HG02973 (cell line): Measurements from ENCODE around the gene GALM.
"Not testable (repeated sequence)": the region's sequence is repeated elsewhere in the genome, so short reads cannot be mapped to it uniquely, and the experiment has no call there.

Experiments used
- ATAC-seq: cut with Tn5 transposase; IDR thresholded peaks from one replicate; pipeline ENCODE4 v1.9.1; 2021; ENCODE audit warnings: moderate library complexity; ENCODE audit not compliant: unreplicated experiment

GALM gene

DNA sequence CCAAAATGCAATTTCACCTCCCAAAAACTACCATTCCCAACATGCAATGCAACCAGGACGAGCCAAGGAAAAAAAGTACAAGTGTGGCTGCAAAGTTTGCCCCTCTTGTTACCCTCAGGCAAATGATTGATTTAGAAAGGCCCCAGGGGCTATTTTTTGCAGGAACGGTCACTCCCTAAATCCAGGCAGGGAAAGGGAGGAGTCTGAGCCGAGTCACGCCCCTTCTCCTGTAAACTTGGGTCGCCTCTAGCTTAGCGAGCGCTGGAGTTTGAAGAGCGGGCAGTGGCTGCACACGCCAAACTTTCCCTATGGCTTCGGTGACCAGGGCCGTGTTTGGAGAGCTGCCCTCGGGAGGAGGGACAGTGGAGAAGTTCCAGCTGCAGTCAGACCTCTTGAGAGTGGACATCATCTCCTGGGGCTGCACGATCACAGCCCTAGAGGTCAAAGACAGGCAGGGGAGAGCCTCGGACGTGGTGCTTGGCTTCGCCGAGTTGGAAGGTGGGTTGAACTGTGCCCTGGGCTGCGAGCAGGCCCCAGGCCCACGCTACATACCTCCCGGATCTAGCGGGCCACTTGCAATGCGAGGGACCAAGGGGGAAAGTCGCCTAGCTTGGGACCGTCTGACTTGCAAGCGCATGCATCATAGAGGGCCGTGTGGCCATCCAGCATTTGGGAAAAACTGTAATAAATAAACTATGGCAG is at the start of gene GALM:
Gene GALM, plus strand, starts transcription at position 261 of the 702 bp plus-strand sequence. Its CDS starts 48 bp downstream, at position 309.
- ATAC-seq: no peak

DNA sequence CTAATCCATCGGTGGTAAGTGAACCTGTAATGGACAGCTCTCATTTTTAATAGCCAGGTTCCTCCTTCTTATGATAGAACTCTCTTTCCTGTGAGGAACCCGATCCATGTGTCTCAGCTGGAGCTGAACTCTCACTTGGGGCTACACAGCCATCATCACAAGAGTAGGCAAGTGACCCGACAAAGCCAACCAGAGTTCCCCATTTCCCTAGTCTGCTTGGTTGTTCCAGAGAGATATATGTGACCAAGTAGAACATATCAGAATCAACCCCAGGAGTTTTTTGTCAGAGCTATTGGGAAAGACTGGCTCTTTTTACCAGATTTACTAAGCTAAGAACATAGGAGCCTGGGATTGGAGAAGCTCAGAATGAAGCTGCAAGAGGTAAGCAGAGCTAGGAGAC is 48.6 kb upstream of the GALM start:
- no peak for ATAC-seq

DNA sequence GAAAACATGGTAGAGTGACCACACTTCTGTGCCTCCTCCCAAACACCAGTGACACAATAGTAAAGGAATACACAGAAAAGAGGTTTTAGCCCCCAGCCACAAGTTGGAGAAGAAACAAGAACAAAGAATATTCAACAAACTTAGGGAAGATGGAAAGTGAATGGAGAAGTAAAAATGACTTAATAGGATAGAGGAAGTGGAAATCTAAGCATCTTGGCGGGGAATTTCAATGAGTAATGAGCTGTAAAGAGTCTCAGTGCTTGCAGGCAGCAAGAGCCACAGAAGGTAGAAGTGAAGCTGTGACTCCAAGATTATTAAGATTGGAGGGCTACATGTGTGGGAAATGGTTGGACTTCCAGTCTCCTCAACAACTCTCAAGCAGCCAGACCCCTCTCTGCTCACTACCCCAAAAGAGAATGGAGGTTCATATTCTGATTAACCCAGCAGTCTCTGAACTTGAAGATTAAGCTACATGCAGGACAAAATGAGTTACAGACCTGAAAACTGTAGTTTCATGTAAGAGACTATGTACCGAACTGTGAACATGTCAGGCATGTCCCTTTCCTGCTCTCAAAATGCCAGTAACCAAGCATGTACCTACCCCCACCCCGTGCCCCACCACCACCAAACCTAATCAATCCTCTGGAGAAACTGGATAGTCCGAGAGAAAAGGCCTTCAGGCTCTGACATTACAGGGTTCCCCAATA is 46.3 kb upstream of the GALM start:
- ATAC-seq: no peak

DNA sequence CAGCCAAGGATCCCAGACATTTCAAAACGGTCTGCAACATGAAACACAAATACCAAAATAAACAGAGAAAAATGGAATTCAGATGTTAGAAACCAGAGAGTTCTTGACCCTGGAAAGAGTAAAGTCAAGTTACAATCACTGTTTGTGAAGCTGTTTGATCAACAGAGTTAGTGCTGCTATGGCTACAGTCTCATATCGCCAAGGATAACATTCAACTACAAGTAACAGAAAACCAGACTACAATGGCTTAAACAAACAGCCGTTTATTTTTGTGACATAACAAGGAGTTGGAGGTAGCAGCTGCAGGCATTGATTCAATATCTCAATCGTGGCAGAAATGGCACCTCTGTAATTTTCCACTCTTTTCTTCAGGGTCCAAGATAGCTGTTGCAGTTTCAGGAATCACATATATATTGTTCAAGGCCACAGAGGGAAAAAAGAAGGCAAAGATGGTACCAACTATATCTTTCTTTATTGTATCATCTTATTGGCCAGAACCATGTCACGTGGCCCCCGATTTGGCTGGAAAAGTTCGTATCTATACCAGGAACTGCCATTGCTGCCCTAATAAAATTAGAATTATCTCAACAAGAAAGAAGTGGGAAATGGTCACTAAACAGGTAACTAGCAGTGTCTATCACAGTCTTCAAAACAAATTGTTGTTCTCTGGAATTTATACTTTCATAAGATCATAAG is 45.5 kb upstream of the GALM start:
- no peak for ATAC-seq

DNA sequence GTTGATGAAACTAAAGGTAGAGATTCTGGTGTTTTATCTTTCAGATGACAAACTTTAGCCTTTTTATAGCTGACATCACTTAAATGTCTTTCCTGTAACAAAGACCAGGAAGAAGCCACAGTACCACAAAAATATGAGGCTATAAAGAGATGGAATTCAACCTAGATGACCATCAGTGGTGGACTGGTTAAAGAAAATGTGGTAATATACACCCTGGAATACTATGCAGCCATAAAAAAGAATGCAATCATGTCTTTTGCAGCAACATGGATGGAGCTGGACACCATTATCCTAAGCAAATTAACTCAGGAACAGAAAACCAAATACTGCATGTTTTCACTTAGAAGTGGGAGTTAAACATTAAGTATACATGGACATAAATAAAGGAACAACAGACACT is 44.9 kb upstream of the GALM start:
- no peak for ATAC-seq

DNA sequence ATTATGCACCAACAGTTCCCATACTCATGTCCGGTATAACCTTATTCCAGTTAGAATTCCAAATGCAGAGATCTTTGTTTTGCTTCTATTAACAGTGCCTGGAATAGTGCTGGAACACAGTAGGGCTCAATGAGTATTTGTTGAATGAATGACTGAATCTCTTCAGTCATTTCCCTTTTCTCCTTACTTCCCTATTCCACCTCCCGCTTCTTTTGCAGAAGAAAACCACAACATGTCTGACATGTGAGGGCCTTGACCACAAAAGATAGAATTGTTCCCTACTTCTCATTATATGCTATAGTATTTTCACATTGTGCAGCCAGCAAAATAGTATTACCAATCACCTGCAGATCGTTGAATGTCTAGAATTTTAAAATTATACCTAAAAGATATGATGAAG is 43.7 kb upstream of the GALM start:
- ATAC-seq: no peak

DNA sequence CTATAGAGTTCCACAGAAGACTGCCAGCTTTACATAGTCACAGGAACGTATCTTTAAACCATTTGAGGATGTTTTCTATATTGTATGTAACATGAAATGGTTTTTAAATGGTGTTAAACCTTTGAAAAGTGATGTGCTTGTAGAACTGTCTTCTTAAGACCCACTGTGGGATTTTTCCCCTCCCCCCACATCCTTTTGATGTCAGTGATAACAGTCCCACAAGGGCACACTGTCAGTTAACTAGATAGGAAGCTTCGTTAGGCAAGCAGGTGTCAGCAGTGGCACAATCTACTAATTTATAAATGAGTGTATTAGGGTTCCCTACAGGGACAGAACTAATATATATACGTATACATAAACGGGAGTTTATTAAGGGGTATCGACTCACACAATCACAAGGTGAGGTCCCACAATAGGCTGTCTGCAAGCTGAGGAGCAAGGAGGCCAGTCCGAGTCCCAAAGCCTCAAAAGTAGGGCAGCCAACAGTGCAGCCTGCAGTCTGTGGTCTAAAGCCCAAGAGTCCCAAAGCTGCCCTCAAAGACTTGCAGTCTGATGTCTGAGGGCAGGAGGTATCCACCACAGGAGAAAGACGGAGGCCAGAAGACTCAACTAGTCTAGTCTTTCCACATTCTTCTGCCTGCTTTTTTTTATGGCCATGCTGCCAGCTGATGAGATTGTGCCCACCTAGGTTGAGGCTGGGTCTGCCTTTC is 39.4 kb upstream of the GALM start:
- no peak for ATAC-seq

DNA sequence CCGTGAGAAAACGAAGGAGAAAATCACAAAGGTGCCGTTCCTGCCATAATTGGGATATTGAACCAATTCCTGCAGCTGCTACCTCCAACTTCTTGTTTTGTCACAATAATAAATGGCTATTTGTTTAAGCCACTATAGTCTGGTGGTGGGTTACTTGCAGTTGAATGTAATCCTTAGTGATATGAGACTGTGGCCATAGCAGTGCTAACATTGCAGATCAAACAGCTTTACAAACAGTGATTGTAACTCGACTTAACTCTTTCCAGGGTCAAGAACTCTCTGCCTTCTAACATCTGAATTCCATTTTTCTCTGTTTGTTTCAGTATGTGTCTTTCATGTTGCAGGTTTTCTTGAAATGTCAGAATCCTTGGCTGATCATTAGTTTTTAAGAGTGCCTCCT is 38.5 kb upstream of the GALM start:
- no peak for ATAC-seq

DNA sequence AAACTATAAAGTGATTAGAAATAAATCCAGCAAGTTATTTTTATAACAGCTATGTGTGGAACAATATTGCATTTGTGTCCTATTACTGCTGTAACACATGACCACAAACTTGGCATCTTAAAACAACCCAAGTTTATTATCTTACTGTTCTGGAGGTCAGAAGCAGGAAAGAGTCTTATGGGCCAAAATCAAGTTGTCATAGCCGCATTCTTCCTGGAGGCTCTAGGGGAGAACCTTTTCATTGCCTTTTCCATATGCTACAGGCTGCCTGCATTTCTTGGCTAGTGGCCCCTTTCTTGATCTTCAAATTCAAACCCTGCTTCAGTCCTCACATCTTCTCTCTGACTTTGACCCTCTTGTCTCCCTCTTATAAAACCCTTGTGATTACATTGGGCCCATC is 36.2 kb upstream of the GALM start:
- ATAC-seq: no peak

DNA sequence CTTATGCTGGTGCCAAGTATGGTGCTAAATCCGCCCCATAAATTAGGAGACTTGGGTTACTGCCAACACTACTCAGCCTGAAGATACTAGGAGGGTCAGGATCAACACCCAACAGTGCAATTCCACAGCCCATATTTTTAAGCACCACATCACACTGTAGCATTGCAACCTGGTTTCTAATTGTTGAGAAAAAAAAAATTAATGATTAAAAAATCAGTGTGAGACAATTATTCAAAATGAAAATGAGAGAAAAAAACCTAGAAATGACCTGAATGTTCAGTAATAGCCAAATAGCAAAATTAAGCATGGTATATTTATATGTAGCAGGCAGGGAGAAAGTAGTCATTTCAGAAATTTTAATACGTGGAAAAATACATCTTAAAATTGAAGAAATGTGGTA is 33.9 kb upstream of the GALM start:
- ATAC-seq: no peak

DNA sequence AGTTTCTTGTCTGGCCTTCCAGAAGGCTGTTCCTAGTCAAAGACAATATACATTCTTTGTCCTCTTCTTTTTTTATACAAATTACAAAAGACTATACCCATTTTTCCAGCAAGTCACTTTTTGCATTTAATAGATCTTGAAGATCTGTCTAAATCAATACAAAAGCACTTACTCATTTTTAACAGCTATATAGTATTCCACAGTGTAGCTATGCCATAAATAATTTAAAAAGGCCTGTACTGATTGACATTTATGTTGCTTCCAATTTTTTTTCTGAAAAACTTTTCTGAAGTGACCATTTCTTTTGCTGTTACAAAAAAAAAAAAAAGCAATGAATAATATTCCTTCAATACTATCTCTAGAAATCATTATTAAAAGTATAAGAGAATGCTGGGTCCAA is 32.9 kb upstream of the GALM start:
- ATAC-seq: no peak

DNA sequence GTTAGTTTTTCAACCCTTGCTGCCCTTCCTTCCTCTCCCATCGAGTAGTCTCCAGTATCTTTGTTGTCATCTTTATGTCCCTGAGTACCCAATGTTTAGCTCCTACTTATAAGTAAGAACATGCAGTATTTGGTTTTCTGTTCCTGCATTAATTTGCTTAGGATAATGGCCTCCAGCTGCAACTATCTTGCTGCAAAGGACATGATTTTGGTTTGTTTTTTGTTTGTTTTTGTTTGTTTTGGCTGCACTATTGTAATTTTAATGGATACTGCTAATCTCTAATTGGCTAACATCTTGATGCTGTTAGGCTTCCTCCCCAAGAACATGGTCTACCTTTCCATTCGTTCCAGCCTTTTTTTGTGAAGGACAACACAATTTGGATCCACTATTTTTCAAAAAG is 32.0 kb upstream of the GALM start:
- ATAC-seq: no peak

DNA sequence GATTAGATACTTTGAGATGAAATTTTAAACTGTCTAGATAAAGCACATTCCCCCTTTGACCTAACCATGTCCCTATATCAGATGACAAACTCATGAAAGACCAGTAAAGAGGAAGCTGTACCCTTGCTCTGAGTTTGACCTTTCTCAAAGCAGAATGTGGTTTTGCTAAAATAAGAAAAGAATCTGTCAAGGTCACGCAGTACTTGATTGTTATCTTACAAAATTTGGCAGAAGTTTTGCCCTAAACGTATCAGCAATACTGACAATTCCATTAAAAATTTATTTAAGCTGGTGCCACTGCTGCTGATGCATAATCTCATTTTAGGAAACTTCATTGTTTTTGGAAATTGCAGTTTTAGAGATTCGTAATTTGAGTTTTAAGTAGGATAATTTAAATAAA is 31.2 kb upstream of the GALM start:
- peak; percentile 71 for ATAC-seq

DNA sequence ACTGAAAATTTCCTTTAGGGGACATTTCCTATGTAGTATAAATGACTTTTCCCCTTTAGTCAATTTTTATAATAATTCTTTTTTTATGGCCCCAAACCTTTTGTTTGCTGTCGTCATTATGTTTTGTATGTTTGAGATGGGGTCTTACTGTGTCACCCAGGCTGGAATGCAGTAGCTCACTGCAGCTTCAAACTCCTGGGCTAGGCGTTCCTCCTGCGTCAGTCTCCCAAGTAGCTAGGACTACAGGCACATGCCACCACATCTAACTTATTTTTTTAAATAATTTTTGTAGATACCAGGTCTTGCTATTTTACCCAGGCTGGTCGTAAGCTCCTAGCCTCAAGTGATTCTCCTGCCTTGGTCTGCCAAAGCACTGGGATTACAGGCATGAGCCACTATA is 30.8 kb upstream of the GALM start:
- no peak for ATAC-seq

DNA sequence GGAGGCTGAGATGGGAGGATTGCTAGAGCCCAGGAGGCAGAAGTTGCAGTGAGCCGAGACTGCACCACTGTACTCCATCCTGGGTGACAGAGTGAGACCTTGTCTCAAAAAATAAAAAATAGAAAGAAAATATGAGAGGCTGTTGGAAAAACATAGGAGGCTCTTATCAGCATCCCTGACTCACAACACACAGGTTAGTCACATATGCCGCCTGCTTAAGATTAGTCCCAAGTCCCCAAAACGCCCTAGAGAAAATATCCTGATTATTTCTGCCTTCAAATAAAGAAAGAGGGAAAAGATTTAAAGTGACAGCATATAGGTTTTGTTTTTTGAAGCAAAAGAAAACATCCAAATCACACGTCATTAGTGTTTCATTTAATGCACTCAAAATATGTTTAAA is 29.8 kb upstream of the GALM start:
- no peak for ATAC-seq

DNA sequence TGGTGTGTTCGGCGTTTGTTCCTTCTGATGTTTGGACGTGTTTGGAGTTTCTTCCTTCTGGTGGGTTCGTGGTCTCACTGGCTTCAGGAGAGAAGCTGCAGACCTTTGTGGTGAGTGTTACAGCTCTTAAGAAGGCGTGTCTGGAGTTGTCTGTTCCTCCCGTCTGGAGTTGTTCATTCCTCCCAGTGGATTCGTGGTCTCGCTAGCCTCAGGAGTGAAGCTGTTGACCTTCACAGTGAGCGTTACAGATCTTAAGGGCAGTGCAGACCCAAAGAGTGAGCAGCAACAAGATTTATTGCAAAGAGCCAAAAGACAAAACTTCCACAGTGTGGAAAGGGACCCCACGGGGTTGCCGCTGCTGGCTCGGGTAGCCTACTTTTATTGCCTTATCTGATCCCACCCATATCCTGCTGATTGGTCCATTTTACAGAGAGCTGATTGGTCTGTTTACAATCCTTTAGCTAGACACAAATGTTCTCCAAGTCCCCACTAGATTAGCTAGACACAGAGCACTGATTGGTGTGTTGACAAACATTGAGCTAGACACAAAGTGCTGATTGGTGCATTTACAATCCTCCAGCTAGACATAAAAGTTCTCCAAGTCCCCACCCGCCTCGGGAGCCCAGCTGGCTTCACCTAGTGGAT is 23.4 kb upstream of the GALM start:
- not testable (repeated sequence) for ATAC-seq

DNA sequence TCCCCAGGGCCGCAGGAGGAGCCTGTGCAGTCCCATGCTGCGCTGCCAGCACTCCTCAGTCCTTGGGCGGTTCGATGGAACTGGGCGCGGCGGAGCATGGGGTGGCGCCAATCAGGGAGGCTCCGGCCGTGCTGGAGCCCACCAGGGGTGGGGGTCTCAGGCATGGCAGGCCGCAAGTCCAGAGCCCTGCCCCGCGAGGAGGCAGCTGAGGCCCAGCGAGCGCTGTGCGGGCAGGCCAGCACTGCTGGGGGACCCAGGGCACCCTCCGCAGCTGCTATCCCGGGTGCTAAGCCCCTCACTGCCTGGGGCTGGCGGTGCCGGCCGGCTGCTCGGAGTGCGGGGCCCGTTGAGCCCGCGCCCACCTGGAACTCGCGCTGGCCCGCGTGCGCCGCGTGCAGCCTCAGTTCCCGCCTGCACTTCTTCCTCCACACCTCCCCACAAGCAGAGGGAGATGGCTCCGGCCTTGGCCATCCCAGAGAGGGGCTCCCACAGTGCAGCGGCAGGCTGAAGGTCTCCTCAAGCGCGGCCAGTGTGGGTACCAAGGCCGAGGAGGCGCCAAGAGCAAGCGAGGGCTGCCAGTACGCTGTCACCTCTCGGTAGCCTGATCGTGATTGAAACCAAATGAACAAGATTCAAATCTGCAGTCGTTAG is 22.8 kb upstream of the GALM start:
- ATAC-seq: no peak

DNA sequence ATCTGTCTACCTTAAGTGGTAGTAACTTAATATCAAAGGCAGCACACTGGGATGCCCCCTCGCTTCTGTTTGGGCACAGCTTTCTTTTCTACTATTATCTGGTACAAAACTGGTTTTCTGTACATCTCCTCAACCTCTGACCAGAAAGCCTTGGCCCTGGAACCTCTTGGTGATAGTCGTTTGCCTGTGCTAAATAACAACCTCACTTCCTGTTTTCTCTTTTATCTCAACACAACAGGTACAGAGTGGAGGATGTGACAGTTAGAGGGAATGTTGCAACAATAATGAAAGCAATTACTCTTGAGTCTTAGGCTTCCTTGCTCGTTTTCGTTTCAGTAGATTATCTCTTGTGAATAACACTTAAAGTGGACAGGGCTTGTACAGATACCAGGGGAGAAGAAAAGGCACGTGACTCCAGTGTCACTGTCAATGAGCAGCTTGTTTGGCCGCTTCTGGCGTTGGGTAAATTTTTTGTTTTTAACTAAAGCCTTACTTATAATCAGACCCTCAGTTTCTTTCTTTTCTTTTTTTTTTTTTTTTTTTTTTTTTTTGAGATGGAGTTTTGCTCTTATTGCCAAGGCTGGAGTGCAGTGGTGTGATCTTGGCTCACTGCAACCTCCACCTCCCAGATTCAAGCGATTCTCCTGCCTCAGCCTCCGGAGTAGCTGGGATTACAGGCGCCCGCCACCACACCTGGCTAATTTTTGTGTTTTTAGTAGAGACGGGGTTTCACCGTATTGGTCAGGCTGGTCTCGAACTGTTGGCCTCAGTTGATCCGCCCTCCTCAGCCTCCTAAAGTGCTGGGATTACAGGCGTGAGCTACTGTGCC is 22.0 kb upstream of the GALM start:
- ATAC-seq: not testable (repeated sequence)

DNA sequence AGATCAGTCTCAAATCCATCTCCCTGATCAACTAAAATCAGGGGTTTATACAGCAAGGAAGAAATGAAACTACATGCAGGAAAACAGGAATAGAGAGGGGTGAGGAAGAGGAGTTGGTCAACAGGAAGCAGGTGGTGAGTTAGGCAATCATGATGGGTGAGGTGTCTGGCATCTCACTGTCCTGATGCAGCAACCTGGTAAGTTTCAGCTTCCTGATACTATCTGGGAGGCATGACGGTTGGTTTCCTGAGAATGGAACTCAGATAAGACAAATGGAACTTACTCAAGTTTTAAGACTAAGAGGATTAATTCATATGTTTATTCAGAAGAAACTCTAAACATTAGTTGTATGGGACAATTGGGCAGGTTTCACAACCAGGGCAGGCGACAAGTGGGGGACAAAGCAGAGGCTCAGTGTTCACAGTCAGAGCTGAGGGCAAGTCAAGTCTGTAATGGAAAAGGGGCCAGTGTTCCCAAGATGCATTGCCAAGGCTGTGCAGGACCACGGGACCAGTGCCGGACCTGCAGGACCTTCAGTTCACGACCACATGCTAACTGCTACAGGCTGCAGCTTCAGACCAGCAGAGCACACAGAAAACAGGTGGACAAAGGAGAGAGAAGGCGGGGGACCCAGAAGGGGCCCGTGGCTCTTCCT is 17.7 kb upstream of the GALM start:
- no peak for ATAC-seq
